Tibial artery (tissue), 4 donors: ENCODE results near the gene HRCT1.
A peak's percentile ranks its signal among the peaks of the same experiment; 100 is the strongest.

Source experiments
- DNase-seq, 2 donors: peaks; one replicate each; pipeline ENCODE4 v3.0.0-alpha.2; 2019
- H3K27ac ChIP-seq, 2 donors: fragments of 200-600 bp; sonication (generic) in 1 of 2; 1 replicate in 1 of 2; 2 replicates in 1 of 2; pipeline ENCODE4 v1.5.1; 2018 to 2019; ENCODE audit warnings: mild to moderate bottlenecking in 1 of 2
- H3K27me3 ChIP-seq, 2 donors: fragments of 200-600 bp; sonication (generic) in 1 of 2; one replicate each; pipeline versions ENCODE4 v1.5.1 to v1.6.0; 2016 to 2019
- H3K36me3 ChIP-seq, 3 donors: fragments of 200-600 bp; sonication (generic) in 2 of 3; one replicate each; pipeline ENCODE4 v1.5.1; 2016 to 2019; ENCODE audit warnings: mild to moderate bottlenecking in 2 of 3
- H3K4me1 ChIP-seq, 4 donors: fragments of 200-600 bp; sonication (generic) in 2 of 4; 1 replicate in 3 of 4; 2 replicates in 1 of 4; pipeline ENCODE4 v1.5.1; 2016 to 2019
- H3K4me3 ChIP-seq, 2 donors: fragments of 200-600 bp; sonication (generic) in 1 of 2; 1 replicate in 1 of 2; 2 replicates in 1 of 2; pipeline ENCODE4 v1.5.1; 2018 to 2019; ENCODE audit warnings: mild to moderate bottlenecking in 2 of 2
- H3K9me3 ChIP-seq, 3 donors: fragments of 200-600 bp; sonication (generic) in 1 of 3; one replicate each; pipeline ENCODE4 v1.5.1; 2016 to 2019
- CTCF ChIP-seq, 2 experiments: fragments of 200-600 bp in 1 of 2; fragments of 450-650 bp in 1 of 2; IDR thresholded peaks; one replicate each; pipeline ENCODE4 v1.5.1; 2017 to 2019; ENCODE audit warnings: antibody characterized with exemption in 2 of 2, mild to moderate bottlenecking in 1 of 2, moderate library complexity in 1 of 2
- intact Hi-C: fragments of 100-400 bp; cut with DNase I; formaldehyde crosslinking; loops from one replicate; pipeline ENCODE4 v1.15.0; 2023; ENCODE audit warnings: low total_unique reads

Gene HRCT1

GRCh38 chr9:35935755-35936509 lies 29.9 kb downstream of the HRCT1 start:
- no peaks in the 10 kb centered on the region for H3K27me3 ChIP-seq
- no peak overlapping the region for H3K4me3 ChIP-seq
- peak overlapping the region; percentile 66 to 81 for H3K27ac ChIP-seq
- no peak for TF ChIP-seq CTCF (IDR thresholded peaks at IDR 0.05)
- intact Hi-C loops, result no loop called here
- H3K9me3 ChIP-seq, result no peaks in the 10 kb centered on the region
- H3K36me3 ChIP-seq, result no peaks in the 10 kb centered on the region
- no peak for DNase-seq
- H3K4me1 ChIP-seq, result peaks cover 0 to 65% (median 30%) of the 10 kb centered on the region in 4 donors

GRCh38 chr9:35937227-35937626 lies 31.2 kb downstream of the HRCT1 start:
- no peaks in the 10 kb centered on the region for H3K27me3 ChIP-seq
- intact Hi-C loops, result no loop called here
- H3K36me3 ChIP-seq, result no peaks in the 10 kb centered on the region
- no peak for DNase-seq
- peaks cover 0 to 65% (median 30%) of the 10 kb centered on the region in 4 donors for H3K4me1 ChIP-seq
- TF ChIP-seq CTCF (IDR thresholded peaks at IDR 0.05), result no peak
- H3K4me3 ChIP-seq, result no peak overlapping the region
- peak overlapping the region; percentile 66 to 81 for H3K27ac ChIP-seq
- no peaks in the 10 kb centered on the region for H3K9me3 ChIP-seq

- Histone ChIP-seq H3K27ac (peak overlapping the region; percentile 66 to 81), H3K9me3 (no peaks in the 10 kb centered on the region), H3K36me3 (no peaks in the 10 kb centered on the region), H3K4me3 (no peak overlapping the region), H3K4me1 (peaks cover 0 to 61% (median 30%) of the 10 kb centered on the region in 4 donors), H3K27me3 (no peaks in the 10 kb centered on the region)
- intact Hi-C loops, result no loop called here
- no peak for DNase-seq
- no peak for TF ChIP-seq CTCF (IDR thresholded peaks at IDR 0.05)
Observed at GRCh38 chr9:35938474-35939356, 32.7 kb downstream of the HRCT1 start.

GRCh38 chr9:35939679-35940250 lies 33.8 kb downstream of the HRCT1 start:
- H3K9me3 ChIP-seq, result no peaks in the 10 kb centered on the region
- H3K27ac ChIP-seq, result peak overlapping the region; percentile 66 to 81
- no peak for DNase-seq
- H3K4me3 ChIP-seq, result no peak overlapping the region
- no peaks in the 10 kb centered on the region for H3K27me3 ChIP-seq
- no peak for TF ChIP-seq CTCF (IDR thresholded peaks at IDR 0.05)
- intact Hi-C loops, result no loop called here
- no peaks in the 10 kb centered on the region for H3K36me3 ChIP-seq
- peaks cover 0 to 56% (median 32%) of the 10 kb centered on the region in 4 donors for H3K4me1 ChIP-seq

- no peak for TF ChIP-seq CTCF (IDR thresholded peaks at IDR 0.05)
- H3K36me3 ChIP-seq, result no peaks in the 10 kb centered on the region
Observed at GRCh38 chr9:35940458-35941407, 34.7 kb downstream of the HRCT1 start.

More at GRCh38 chr9:35940458-35941407, 34.7 kb downstream of the HRCT1 start:
- Histone ChIP-seq H3K27ac (peak overlapping the region in 1 of 2 donors; percentile 14), H3K4me1 (peaks cover 0 to 56% (median 35%) of the 10 kb centered on the region in 4 donors), H3K27me3 (no peaks in the 10 kb centered on the region), H3K4me3 (no peak overlapping the region), H3K9me3 (no peaks in the 10 kb centered on the region)
- intact Hi-C loops, result no loop called here
- no peak for DNase-seq
